CD4-positive, CD25-positive, alpha-beta regulatory T cell (primary cell): ENCODE data around the gene ALDH6A1. TPM values are rescaled to one million over a fixed set of nuclear protein-coding genes. Genes with fewer than 3 reads are reported as not detected.
A peak's percentile ranks its signal among the peaks of the same experiment; 100 is the strongest.

Experiments used
- ATAC-seq, 2 donors: fragments of 150-1000 bp; cut with Tn5 transposase; one replicate each; pipeline ENCODE4 v1.10.0; 2021; ENCODE audit warnings: low read depth in 2 of 2, moderate number of reproducible peaks in 2 of 2, moderate library complexity in 1 of 2
- DNase-seq, 3 donors: peaks; one replicate each; pipeline versions ENCODE4 v3.0.0 to v3.0.0-alpha.2; 2012 to 2022; ENCODE audit warnings: mixed read lengths in 1 of 3
- H3K27ac ChIP-seq: one replicate; pipeline ENCODE4 v1.7.0; 2013; ENCODE audit warnings: mild to moderate bottlenecking, low read length; ENCODE audit not compliant: insufficient read depth, poor library complexity, severe bottlenecking
- H3K27me3 ChIP-seq: one replicate; pipeline ENCODE4 v1.7.0; 2013; ENCODE audit warnings: low read length; ENCODE audit not compliant: control insufficient read depth, insufficient read depth
- H3K36me3 ChIP-seq: one replicate; pipeline ENCODE4 v1.7.0; 2013; ENCODE audit warnings: mild to moderate bottlenecking, low read length, moderate library complexity; ENCODE audit not compliant: control insufficient read depth, insufficient read depth
- H3K4me1 ChIP-seq: 2 replicates; pipeline ENCODE4 v1.7.0; 2013; ENCODE audit warnings: mild to moderate bottlenecking, low read length; ENCODE audit not compliant: insufficient read depth, control insufficient read depth, poor library complexity, severe bottlenecking
- H3K4me3 ChIP-seq: one replicate; pipeline ENCODE4 v1.7.0; 2013; ENCODE audit warnings: low read depth, mild to moderate bottlenecking, low read length, moderate library complexity
- H3K9me3 ChIP-seq, 2 experiments: 1 replicate in 1 of 2; 2 replicates in 1 of 2; pipeline ENCODE4 v1.7.0; 2013; ENCODE audit warnings: low read length in 2 of 2, mild to moderate bottlenecking in 1 of 2, moderate library complexity in 1 of 2; ENCODE audit not compliant: control insufficient read depth in 2 of 2
- H3K27ac Mint-ChIP-seq, 3 donors: one replicate each; pipeline ENCODE4 v1.8.0; 2020 to 2022; ENCODE audit warnings: mild to moderate bottlenecking in 3 of 3, mixed read lengths in 3 of 3, moderate library complexity in 2 of 3
- H3K27me3 Mint-ChIP-seq: one replicate; pipeline ENCODE4 v1.8.0; 2022; ENCODE audit warnings: mild to moderate bottlenecking, mixed read lengths
- H3K36me3 Mint-ChIP-seq: one replicate; pipeline ENCODE4 v1.8.0; 2020; ENCODE audit warnings: mixed read lengths
- H3K4me1 Mint-ChIP-seq, 4 donors: one replicate each; pipeline ENCODE4 v1.8.0; 2020 to 2022; ENCODE audit warnings: mixed read lengths in 4 of 4, mild to moderate bottlenecking in 1 of 4
- H3K4me3 Mint-ChIP-seq, 4 donors: one replicate each; pipeline ENCODE4 v1.8.0; 2020 to 2022; ENCODE audit warnings: mild to moderate bottlenecking in 4 of 4, mixed read lengths in 4 of 4, moderate library complexity in 3 of 4
- H3K9me3 Mint-ChIP-seq, 7 donors: one replicate each; pipeline ENCODE4 v1.8.0; 2020 to 2022; ENCODE audit warnings: mixed read lengths in 7 of 7, mild to moderate bottlenecking in 3 of 7, moderate library complexity in 2 of 7
- polyA plus RNA-seq, 4 donors: library from polyadenylated mRNA; unstranded; fragments of 300-500 nt; fragmentation: Illumina TruSeq; gene quantifications; one replicate each; pipeline ENCODE4 v1.2.3, GENCODE V29; 2021
- total RNA-seq: library from RNA; stranded (reverse); gene quantifications from one replicate; pipeline ENCODE4 v1.2.3, GENCODE V29; 2022

ALDH6A1 gene
- total and polyA plus RNA-seq, 5 donors from 2014 or later: 8.5 to 31.1 (median 22.3) TPM

DNA sequence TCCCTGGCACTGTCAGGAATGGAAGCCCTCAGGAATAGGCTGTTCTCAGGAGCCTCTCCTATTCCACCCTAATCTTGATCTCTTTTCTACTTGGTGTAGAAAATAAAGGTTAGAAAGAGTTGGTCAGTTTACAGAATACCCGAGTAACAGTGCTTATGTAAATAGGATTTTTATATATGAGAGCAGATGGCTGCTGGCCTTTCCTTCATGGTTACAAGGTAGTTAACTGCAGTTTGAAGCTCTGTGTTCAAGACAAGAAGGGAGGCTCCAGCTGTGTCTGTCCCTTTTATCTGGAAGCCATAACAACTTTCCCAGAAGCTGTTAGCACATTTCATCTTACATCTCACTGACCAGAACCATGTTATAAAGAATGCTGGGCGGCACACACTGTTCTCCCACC lies 42.0 kb downstream of the ALDH6A1 start:
- no peak overlapping the region for H3K4me3 Mint-ChIP-seq
- no peaks in the 10 kb centered on the region for H3K9me3 ChIP-seq
- H3K27me3 ChIP-seq: no peaks in the 10 kb centered on the region
- no peak overlapping the region for H3K27ac Mint-ChIP-seq
- H3K4me1 Mint-ChIP-seq: no peaks in the 10 kb centered on the region
- no peak overlapping the region for H3K27ac ChIP-seq
- no peaks in the 10 kb centered on the region for H3K4me1 ChIP-seq
- no peaks in the 10 kb centered on the region for H3K36me3 ChIP-seq
- ATAC-seq: no peak
- no peaks in the 10 kb centered on the region for H3K9me3 Mint-ChIP-seq
- H3K4me3 ChIP-seq: no peak overlapping the region
- peaks cover 18% of the 10 kb centered on the region for H3K27me3 Mint-ChIP-seq
- no peaks in the 10 kb centered on the region for H3K36me3 Mint-ChIP-seq
- DNase-seq: no peak

DNA sequence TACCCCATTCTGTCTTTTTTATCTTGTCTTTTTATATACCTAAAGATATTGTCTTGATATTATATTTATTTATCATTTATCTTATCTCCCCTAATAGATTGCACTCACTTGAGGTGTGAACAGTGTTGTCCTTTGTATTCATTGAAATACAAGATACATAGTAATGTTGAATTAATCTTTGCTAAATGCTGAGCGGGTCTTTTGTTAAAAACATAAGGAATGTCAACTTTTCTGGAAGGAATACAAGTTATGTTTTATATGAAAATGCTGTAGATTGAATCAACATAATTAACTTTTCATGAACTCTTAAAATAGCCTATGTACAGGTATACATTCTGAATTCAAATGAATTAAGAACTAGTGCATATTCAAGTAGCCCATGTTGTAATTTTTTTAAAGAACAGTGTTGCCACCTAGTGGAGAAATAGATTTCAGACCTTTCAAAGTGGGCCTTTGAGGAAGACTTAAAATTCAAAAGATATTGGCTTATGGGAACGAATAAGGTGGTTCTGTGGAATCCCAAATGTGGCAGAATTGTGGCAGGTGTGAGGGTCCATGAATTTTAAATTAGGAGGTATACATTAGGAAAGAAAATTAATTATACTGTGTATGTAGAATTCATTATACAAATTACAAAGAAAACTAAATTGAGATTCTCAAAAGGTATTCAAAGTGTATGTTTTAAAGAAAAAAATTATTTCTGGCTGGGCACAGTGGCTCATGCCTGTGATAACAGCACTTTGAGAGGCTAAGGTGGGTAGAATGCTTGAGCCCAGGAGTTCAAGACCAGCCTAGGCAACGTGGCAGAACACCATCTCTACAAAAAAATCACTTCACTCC lies 46.0 kb downstream of the ALDH6A1 start:
- Mint-ChIP-seq H3K4me3 (no peak overlapping the region), H3K9me3 (no peaks in the 10 kb centered on the region), H3K27me3 (peaks cover 14% of the 10 kb centered on the region), H3K27ac (no peak overlapping the region), H3K4me1 (no peaks in the 10 kb centered on the region), H3K36me3 (no peaks in the 10 kb centered on the region)
- ATAC-seq: no peak
- Histone ChIP-seq H3K27ac (no peak overlapping the region), H3K36me3 (no peaks in the 10 kb centered on the region), H3K4me3 (no peak overlapping the region), H3K27me3 (no peaks in the 10 kb centered on the region), H3K9me3 (no peaks in the 10 kb centered on the region), H3K4me1 (no peaks in the 10 kb centered on the region)
- DNase-seq: peak in 2 of 3 donors; percentile 60 to 70

- Mint-ChIP-seq H3K4me3 (no peak overlapping the region), H3K27me3 (peaks cover 13% of the 10 kb centered on the region), H3K9me3 (no peaks in the 10 kb centered on the region), H3K27ac (no peak overlapping the region), H3K36me3 (no peaks in the 10 kb centered on the region), H3K4me1 (no peaks in the 10 kb centered on the region)
- H3K36me3 ChIP-seq: no peaks in the 10 kb centered on the region
- no peaks in the 10 kb centered on the region for H3K9me3 ChIP-seq
- H3K27me3 ChIP-seq: no peaks in the 10 kb centered on the region
- H3K27ac ChIP-seq: no peak overlapping the region
- ATAC-seq (no peak), DNase-seq (no peak)
- no peaks in the 10 kb centered on the region for H3K4me1 ChIP-seq
- no peak overlapping the region for H3K4me3 ChIP-seq
Observed at GRCh38 chr14:74035556-74035955, 48.7 kb downstream of the ALDH6A1 start.

- Mint-ChIP-seq H3K9me3 (no peaks in the 10 kb centered on the region), H3K4me3 (no peak overlapping the region), H3K4me1 (no peaks in the 10 kb centered on the region), H3K36me3 (no peaks in the 10 kb centered on the region), H3K27ac (no peak overlapping the region), H3K27me3 (peaks cover 6% of the 10 kb centered on the region)
- no peak for ATAC-seq
- Histone ChIP-seq H3K9me3 (no peaks in the 10 kb centered on the region), H3K27me3 (no peaks in the 10 kb centered on the region), H3K4me1 (no peaks in the 10 kb centered on the region), H3K27ac (no peak overlapping the region), H3K4me3 (no peak overlapping the region), H3K36me3 (no peaks in the 10 kb centered on the region)
- DNase-seq: no peak
Observed at GRCh38 chr14:74034572-74034971, 49.7 kb downstream of the ALDH6A1 start.

GRCh38 chr14:74029136-74029535 lies 55.1 kb downstream of the ALDH6A1 start:
- H3K27me3 Mint-ChIP-seq: peaks cover 5% of the 10 kb centered on the region
- H3K4me1 Mint-ChIP-seq: no peaks in the 10 kb centered on the region
- Histone ChIP-seq H3K4me1 (no peaks in the 10 kb centered on the region), H3K9me3 (no peaks in the 10 kb centered on the region), H3K27me3 (no peaks in the 10 kb centered on the region), H3K36me3 (no peaks in the 10 kb centered on the region), H3K4me3 (no peak overlapping the region), H3K27ac (no peak overlapping the region)
- no peak overlapping the region for H3K27ac Mint-ChIP-seq
- DNase-seq (no peak), ATAC-seq (no peak)
- H3K9me3 Mint-ChIP-seq: no peaks in the 10 kb centered on the region
- no peaks in the 10 kb centered on the region for H3K36me3 Mint-ChIP-seq
- H3K4me3 Mint-ChIP-seq: no peak overlapping the region

- H3K9me3 ChIP-seq: no peaks in the 10 kb centered on the region
- H3K4me3 ChIP-seq: no peak overlapping the region
- H3K4me1 Mint-ChIP-seq: peaks cover 8 to 17% (median 15%) of the 10 kb centered on the region in 4 donors
- no peaks in the 10 kb centered on the region for H3K27me3 ChIP-seq
- H3K36me3 Mint-ChIP-seq: no peaks in the 10 kb centered on the region
- no peak overlapping the region for H3K27ac Mint-ChIP-seq
- no peak for DNase-seq
- H3K27me3 Mint-ChIP-seq: peaks cover 4% of the 10 kb centered on the region
- H3K27ac ChIP-seq: no peak overlapping the region
- H3K4me3 Mint-ChIP-seq: no peak overlapping the region
- peaks cover 15% of the 10 kb centered on the region for H3K4me1 ChIP-seq
- H3K9me3 Mint-ChIP-seq: no peaks in the 10 kb centered on the region
- H3K36me3 ChIP-seq: no peaks in the 10 kb centered on the region
- ATAC-seq: no peak
Observed at GRCh38 chr14:74022346-74022745, 61.9 kb downstream of the ALDH6A1 start.

GRCh38 chr14:74019408-74020137 lies 64.7 kb downstream of the ALDH6A1 start:
- Mint-ChIP-seq H3K4me3 (peak overlapping the region; percentile 81 to 95 (median 93)), H3K4me1 (peaks cover 11 to 22% (median 19%) of the 10 kb centered on the region in 4 donors), H3K36me3 (no peaks in the 10 kb centered on the region), H3K27me3 (peaks cover 4% of the 10 kb centered on the region), H3K9me3 (no peaks in the 10 kb centered on the region), H3K27ac (peak overlapping the region; percentile 26 to 93 (median 93))
- ATAC-seq (no peak), DNase-seq (no peak)
- Histone ChIP-seq H3K27ac (peak overlapping the region; percentile 87), H3K4me3 (peak overlapping the region; percentile 67), H3K36me3 (no peaks in the 10 kb centered on the region), H3K27me3 (no peaks in the 10 kb centered on the region), H3K4me1 (peaks cover 15% of the 10 kb centered on the region), H3K9me3 (no peaks in the 10 kb centered on the region)
